DND-41 (cell line): ENCODE measurements around the gene NBPF1.
"Not testable (repeated sequence)": the region's sequence is repeated elsewhere in the genome, so short reads cannot be mapped to it uniquely, and the experiment has no call there.

Experiments used
- CTCF ChIP-seq: IDR thresholded peaks from 2 replicates; pipeline ENCODE4 v1.5.1; 2012; ENCODE audit warnings: borderline replicate concordance, low read length, moderate library complexity, mild to moderate bottlenecking; ENCODE audit not compliant: poor library complexity, severe bottlenecking; ENCODE audit errors: extremely low read depth
- EZH2 ChIP-seq: IDR thresholded peaks from 3 replicates; pipeline ENCODE4 v1.6.1; 2012; ENCODE audit warnings: borderline replicate concordance, low read depth, mild to moderate bottlenecking, moderate library complexity, low read length, inconsistent platforms; ENCODE audit not compliant: severe bottlenecking

DNA sequence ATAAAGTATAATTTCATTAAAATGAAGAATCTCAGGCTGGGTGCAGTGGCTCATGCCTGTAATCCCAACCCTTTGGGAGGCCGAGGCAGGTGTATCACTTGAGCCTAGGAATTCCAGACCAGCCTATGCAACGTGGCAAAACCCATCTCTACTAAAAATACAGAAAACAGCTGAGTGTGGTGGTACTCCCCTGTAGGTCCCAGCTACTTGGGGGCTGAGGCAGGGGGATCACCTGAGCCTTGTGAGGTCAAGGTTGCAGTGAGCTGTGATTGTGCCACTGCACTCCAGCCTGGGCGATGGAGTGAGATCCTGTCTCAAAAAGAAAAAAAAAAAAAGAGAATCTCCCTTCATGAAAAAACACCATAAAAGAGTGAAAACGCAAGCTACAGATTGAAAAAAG lies 2.2 kb downstream of the NBPF1 start:
- TF ChIP-seq CTCF, EZH2: not testable (repeated sequence)
